Prostate gland (tissue), 2 donors: ENCODE measurements around the gene DNASE1L2. TPM values are rescaled to one million over a fixed set of nuclear protein-coding genes. Genes with fewer than 3 reads are reported as not detected.
"Not testable (repeated sequence)": the region's sequence is repeated elsewhere in the genome, so short reads cannot be mapped to it uniquely, and the experiment has no call there.

ENCODE experiments used
- DNase-seq: peaks from one replicate; pipeline ENCODE4 v3.0.0-alpha.2; 2019; ENCODE audit warnings: low spot score
- H3K27ac ChIP-seq, 2 donors: fragments of 200-600 bp; sonication (generic); 2 replicates each; pipeline ENCODE4 v1.5.1; 2017 to 2019
- H3K27me3 ChIP-seq: fragments of 200-600 bp; sonication (generic); replicated peaks from 2 replicates; pipeline ENCODE4 v1.5.1; 2019; ENCODE audit not compliant: insufficient read depth
- H3K36me3 ChIP-seq, 2 donors: fragments of 200-600 bp; sonication (generic); 1 replicate in 1 of 2; 2 replicates in 1 of 2; pipeline versions ENCODE4 v1.5.1 to v1.8.1; 2017 to 2019
- H3K4me1 ChIP-seq: fragments of 200-600 bp; sonication (generic); replicated peaks from 2 replicates; pipeline ENCODE4 v1.5.1; 2019
- H3K4me3 ChIP-seq, 2 donors: fragments of 200-600 bp; sonication (generic); 2 replicates each; pipeline ENCODE4 v1.5.1; 2017 to 2019
- H3K9me3 ChIP-seq: fragments of 200-600 bp; sonication (generic); 2 replicates; pipeline ENCODE4 v1.5.1; 2017
- CTCF ChIP-seq, 4 experiments: fragments of 200-600 bp in 2 of 4; fragments of 450-650 bp in 2 of 4; sonication (generic) in 2 of 4; IDR thresholded peaks; 1 replicate in 3 of 4; 2 replicates in 1 of 4; pipeline ENCODE4 v1.5.1; 2016 to 2019; ENCODE audit warnings: antibody characterized with exemption in 4 of 4, mild to moderate bottlenecking in 2 of 4, moderate library complexity in 2 of 4
- POLR2A ChIP-seq: fragments of 450-650 bp; IDR thresholded peaks from one replicate; pipeline ENCODE4 v1.6.1; 2016; ENCODE audit warnings: antibody characterized with exemption, mild to moderate bottlenecking
- POLR2AphosphoS5 ChIP-seq: sonication (generic); formaldehyde crosslinking; IDR thresholded peaks from one replicate; pipeline ENCODE4 v1.6.1; 2017; ENCODE audit warnings: antibody characterized with exemption
- WGBS: methylation state at CpG from one replicate; pipeline ENCODE4 v1.1.5; 2018; 5-methylcytosine and 5-hydroxymethylcytosine counted together
- intact Hi-C: fragments of 100-400 bp; cut with DNase I; formaldehyde crosslinking; loops from one replicate; pipeline ENCODE4 v1.14.2; 2022
- total RNA-seq, 2 donors: library from RNA; depleted of rRNA; stranded (reverse); fragments of >200 nt; gene quantifications; one replicate each; pipeline ENCODE4 v1.1.0, GENCODE V29; 2016

DNASE1L2 gene
- total RNA-seq, 2 donors from 2014 or later = 0.77 to 4.6 TPM

- no peaks in the 10 kb centered on the region for H3K27me3 ChIP-seq
- intact Hi-C loops = no loop called here
- no peak for TF ChIP-seq POLR2A
- no peak for TF ChIP-seq POLR2AphosphoS5
- TF ChIP-seq CTCF (IDR thresholded peaks at IDR 0.05) = no peak
- WGBS = 68% methylated on average over 4 of the region's 4 CpGs
- H3K36me3 ChIP-seq = no peaks in the 10 kb centered on the region
- no peak overlapping the region for H3K27ac ChIP-seq
- no peak for DNase-seq
- H3K4me1 ChIP-seq = no peaks in the 10 kb centered on the region
- H3K4me3 ChIP-seq = no peak overlapping the region
- H3K9me3 ChIP-seq = no peaks in the 10 kb centered on the region
These were observed 38.0 kb upstream of the DNASE1L2 start for GRCh38 chr16:2198283-2198682.

- intact Hi-C loops = no loop called here
- Histone ChIP-seq H3K27ac (no peak overlapping the region), H3K36me3 (no peaks in the 10 kb centered on the region), H3K9me3 (no peaks in the 10 kb centered on the region), H3K27me3 (no peaks in the 10 kb centered on the region), H3K4me1 (no peaks in the 10 kb centered on the region), H3K4me3 (no peak overlapping the region)
- DNase-seq = no peak
- TF ChIP-seq CTCF (IDR thresholded peaks at IDR 0.05) (no peak), POLR2A (no peak), POLR2AphosphoS5 (no peak)
- 82% methylated on average over 5 of the region's 5 CpGs for WGBS
These were observed 37.1 kb upstream of the DNASE1L2 start for GRCh38 chr16:2199095-2199494.

GRCh38 chr16:2199621-2200139 is 36.6 kb upstream of the DNASE1L2 start:
- no peak overlapping the region for H3K27ac ChIP-seq
- H3K4me1 ChIP-seq = no peaks in the 10 kb centered on the region
- 57% methylated on average over 14 of the region's 14 CpGs for WGBS
- intact Hi-C loops = loop anchor here (10.0 kb wide), 1 partner anchor 55 kb away; the partner anchor contains the start of gene ECI1
- no peak for TF ChIP-seq POLR2AphosphoS5
- H3K4me3 ChIP-seq = no peak overlapping the region
- no peaks in the 10 kb centered on the region for H3K27me3 ChIP-seq
- no peak for DNase-seq
- H3K36me3 ChIP-seq = no peaks in the 10 kb centered on the region
- no peaks in the 10 kb centered on the region for H3K9me3 ChIP-seq

- DNase-seq = no peak
- Histone ChIP-seq H3K4me1 (no peaks in the 10 kb centered on the region), H3K27ac (no peak overlapping the region), H3K9me3 (no peaks in the 10 kb centered on the region), H3K36me3 (no peaks in the 10 kb centered on the region), H3K27me3 (no peaks in the 10 kb centered on the region), H3K4me3 (no peak overlapping the region)
- intact Hi-C loops = loop anchor here (10.0 kb wide), 1 partner anchor 54 kb away; the partner anchor contains the start of gene ECI1
- 93% methylated on average over 6 of the region's 6 CpGs for WGBS
- no peak for TF ChIP-seq POLR2AphosphoS5
- no peak for TF ChIP-seq POLR2A
- no peak for TF ChIP-seq CTCF (IDR thresholded peaks at IDR 0.05)
These were observed 35.9 kb upstream of the DNASE1L2 start for GRCh38 chr16:2200313-2200712.

- WGBS = 95% methylated on average over 8 of the region's 8 CpGs
- intact Hi-C loops = loop anchor here (10.0 kb wide), 1 partner anchor 52 kb away; the partner anchor contains the start of gene ECI1
These were observed 33.0 kb upstream of the DNASE1L2 start for GRCh38 chr16:2203119-2203688.

More at GRCh38 chr16:2203119-2203688, 33.0 kb upstream of the DNASE1L2 start:
- H3K36me3 ChIP-seq, H3K4me3 ChIP-seq, H3K27me3 ChIP-seq, H3K9me3 ChIP-seq, H3K27ac ChIP-seq, H3K4me1 ChIP-seq, DNase-seq: not testable (repeated sequence)
